Rectal smooth muscle tissue (tissue), 1 donor: ENCODE data around the gene GJD3.

Experiments
- H3K27ac ChIP-seq: one replicate; pipeline ENCODE4 v1.7.0; 2013; ENCODE audit warnings: low read depth, low read length, inconsistent platforms
- H3K27me3 ChIP-seq: one replicate; pipeline ENCODE4 v1.7.0; 2013; ENCODE audit warnings: low read length; ENCODE audit not compliant: control insufficient read depth, insufficient read depth
- H3K36me3 ChIP-seq: one replicate; pipeline ENCODE4 v1.7.0; 2013; ENCODE audit warnings: low read length; ENCODE audit not compliant: control insufficient read depth, insufficient read depth
- H3K4me1 ChIP-seq: one replicate; pipeline ENCODE4 v1.7.0; 2013; ENCODE audit warnings: low read length; ENCODE audit not compliant: control insufficient read depth, insufficient read depth
- H3K4me3 ChIP-seq: one replicate; pipeline ENCODE4 v1.7.0; 2013; ENCODE audit warnings: low read length
- H3K9ac ChIP-seq: one replicate; pipeline ENCODE4 v1.7.0; 2013; ENCODE audit warnings: low read length

The GJD3 gene

DNA sequence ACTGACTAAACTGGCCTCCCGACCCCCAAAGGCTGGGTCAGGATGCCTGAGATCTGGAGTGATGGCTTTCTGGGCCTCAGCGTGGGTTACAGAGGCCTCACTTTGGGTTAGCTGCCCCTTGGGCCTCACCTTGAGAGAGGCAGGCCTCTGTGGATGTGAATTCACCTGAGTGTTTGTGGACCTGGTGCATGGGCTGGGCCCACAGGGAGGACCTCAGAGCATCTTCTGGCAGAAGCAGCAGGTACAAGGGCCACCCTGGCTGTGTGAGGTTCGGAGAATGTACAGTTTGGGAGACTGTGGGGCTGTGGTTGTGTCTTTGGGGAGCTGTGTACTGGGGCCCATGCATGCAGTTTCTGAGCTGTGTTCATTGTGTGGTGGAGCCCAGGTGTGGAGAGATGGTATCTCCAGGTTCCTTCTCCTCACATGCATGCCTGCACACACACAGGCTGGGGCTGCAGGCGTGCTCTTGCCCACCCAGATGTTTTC lies 37.2 kb downstream of the GJD3 start:
- H3K4me1 ChIP-seq, result peaks cover 47% of the 10 kb centered on the region
- no peak overlapping the region for H3K9ac ChIP-seq
- no peak overlapping the region for H3K4me3 ChIP-seq
- H3K36me3 ChIP-seq, result no peaks in the 10 kb centered on the region
- no peak overlapping the region for H3K27ac ChIP-seq
- H3K27me3 ChIP-seq, result no peaks in the 10 kb centered on the region

DNA sequence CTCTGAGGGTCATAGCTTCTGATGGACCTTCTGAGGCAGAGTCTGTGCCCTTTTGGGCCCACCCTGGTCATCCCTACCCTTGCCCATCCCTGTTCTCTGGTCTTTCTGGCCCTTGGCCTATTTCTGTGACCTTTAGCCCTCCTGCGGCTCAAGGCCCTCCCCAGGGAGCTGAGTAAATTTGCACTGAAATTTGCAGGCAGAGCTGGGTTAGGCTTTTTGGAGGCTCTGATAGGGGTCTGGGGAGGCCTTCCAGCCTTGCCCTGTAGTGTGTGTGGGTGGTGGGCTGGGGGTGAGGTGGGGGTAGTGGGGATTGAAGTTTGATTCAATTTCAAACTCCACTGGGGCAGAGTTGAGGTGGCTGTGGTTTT lies 37.7 kb downstream of the GJD3 start:
- peaks cover 47% of the 10 kb centered on the region for H3K4me1 ChIP-seq
- H3K4me3 ChIP-seq, result peak overlapping the region; percentile 9
- H3K36me3 ChIP-seq, result no peaks in the 10 kb centered on the region
- no peak overlapping the region for H3K27ac ChIP-seq
- H3K9ac ChIP-seq, result no peak overlapping the region
- H3K27me3 ChIP-seq, result no peaks in the 10 kb centered on the region

DNA sequence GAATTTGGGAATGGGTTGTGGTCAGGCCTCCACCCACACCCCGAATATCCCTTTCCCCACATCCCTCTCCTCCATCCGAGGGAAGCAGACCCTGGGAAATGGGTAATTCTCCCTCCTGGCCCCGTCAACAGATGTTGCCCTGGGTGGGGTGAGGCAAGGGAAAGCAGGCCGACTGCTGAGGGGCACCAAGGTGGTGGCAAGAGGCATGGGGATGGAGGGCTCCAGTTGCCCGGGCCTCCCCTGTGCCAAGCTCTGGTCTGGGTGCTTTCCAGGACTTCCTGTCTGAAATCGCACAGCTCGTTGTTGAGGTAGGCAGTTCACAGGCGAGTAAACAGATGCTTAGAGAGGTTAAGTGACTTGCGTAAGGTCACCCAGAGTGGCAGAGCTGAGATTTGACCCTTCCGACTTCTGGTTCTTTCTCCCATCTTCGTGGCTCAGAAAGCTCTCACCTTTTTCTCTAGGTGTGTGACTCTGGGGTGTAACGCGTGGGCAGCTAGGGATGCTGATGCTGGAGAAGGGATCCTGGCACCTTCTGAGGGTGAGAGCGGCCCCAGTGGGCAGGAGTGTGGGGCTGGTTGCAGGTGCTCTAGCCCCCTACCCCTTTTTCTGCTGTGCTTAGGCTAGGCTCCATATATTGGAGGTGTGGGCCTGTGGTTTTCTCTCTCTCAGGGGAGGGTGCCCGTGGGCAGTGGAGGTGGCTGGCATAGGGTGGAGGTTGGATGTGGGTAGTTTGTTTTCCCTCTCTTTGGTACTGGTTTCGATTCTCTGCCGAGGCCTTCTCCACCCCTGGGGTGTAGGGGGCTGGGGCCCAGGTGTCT lies 38.3 kb downstream of the GJD3 start:
- Histone ChIP-seq H3K4me3 (peak overlapping the region; percentile 9), H3K9ac (no peak overlapping the region), H3K36me3 (no peaks in the 10 kb centered on the region), H3K27me3 (no peaks in the 10 kb centered on the region), H3K4me1 (peaks cover 47% of the 10 kb centered on the region), H3K27ac (no peak overlapping the region)

- Histone ChIP-seq H3K4me3 (no peak overlapping the region), H3K4me1 (peaks cover 46% of the 10 kb centered on the region), H3K36me3 (no peaks in the 10 kb centered on the region), H3K27me3 (no peaks in the 10 kb centered on the region), H3K27ac (no peak overlapping the region), H3K9ac (no peak overlapping the region)
Observed at GRCh38 chr17:40325156-40326013, 39.2 kb downstream of the GJD3 start.

- Histone ChIP-seq H3K27ac (peak overlapping the region; percentile 83), H3K27me3 (no peaks in the 10 kb centered on the region), H3K9ac (peak overlapping the region; percentile 45), H3K4me1 (peaks cover 47% of the 10 kb centered on the region), H3K4me3 (peak overlapping the region; percentile 50), H3K36me3 (no peaks in the 10 kb centered on the region)
Observed at GRCh38 chr17:40323391-40324381, 40.9 kb downstream of the GJD3 start.

DNA sequence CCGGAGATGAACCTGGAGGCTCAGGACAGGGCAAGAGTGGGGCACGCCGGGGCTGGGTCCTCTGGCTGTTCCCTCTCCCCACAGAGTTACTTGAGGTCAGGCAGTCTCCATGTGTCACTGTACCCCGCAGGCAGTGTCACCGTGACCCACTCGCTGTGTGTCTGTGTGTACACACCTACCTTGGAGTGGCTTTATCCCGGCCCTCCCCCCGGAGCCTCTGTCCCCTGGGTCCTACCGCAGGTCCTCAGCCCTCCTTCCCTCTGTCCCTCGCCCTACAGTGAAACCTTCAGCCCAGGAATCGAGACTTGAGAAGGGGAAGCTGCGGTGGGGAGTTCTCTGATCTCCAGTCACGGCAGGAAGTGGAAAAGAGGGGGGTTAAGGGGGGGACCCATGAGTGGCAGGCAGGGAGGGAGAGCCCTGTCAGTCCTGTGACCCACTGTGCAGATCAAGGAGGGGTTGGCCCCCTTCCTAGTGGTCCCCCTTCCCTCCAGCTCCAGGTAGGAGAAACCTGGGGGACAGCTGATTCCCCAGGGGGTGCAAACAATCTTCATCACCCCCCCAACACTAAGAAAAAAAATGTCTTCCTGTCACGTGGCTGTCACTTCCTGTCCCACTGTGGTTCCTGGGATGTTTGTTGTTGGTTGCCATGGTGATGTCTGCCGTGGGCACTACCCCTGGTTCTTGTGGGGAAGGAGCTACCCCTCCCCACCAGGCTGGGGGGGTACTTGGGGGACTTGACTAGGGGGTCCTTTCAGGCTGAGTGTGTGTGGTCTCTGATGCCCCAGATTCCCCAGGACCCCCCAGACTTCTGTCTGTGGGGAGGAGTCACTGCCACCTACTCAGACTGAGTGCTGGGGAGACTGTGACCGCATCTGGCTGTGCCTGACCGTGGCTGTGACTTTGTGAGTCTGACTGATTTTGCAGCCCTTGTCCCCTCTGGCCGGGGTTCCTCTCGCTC lies 41.9 kb downstream of the GJD3 start:
- peak overlapping the region; percentile 72 for H3K4me3 ChIP-seq
- peak overlapping the region; percentile 83 for H3K27ac ChIP-seq
- no peaks in the 10 kb centered on the region for H3K27me3 ChIP-seq
- peaks cover 45% of the 10 kb centered on the region for H3K4me1 ChIP-seq
- H3K36me3 ChIP-seq, result no peaks in the 10 kb centered on the region
- H3K9ac ChIP-seq, result peak overlapping the region; percentile 42

DNA sequence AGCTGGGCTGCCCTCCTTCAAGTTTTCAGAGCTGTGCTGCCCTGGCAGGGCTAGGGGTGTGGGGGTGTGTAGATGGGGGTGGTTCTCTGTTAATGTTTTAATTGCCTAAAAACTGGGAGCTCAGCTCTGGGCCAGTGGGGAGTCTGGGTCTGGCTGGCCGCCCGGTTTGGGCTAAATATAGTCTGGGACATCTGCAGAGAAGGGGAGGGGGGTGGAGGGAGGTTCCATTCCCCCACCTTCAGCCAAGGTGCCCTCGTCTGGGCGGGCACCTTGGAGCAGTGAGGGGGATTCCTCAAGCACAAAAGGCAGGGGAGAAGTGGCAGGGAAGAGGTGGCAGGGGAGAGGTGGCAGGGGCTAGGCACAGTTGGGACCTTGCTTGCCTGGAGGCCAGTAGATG lies 42.6 kb downstream of the GJD3 start:
- Histone ChIP-seq H3K9ac (peak overlapping the region; percentile 42), H3K27me3 (no peaks in the 10 kb centered on the region), H3K4me1 (peaks cover 52% of the 10 kb centered on the region), H3K36me3 (no peaks in the 10 kb centered on the region), H3K27ac (peak overlapping the region; percentile 83), H3K4me3 (peak overlapping the region; percentile 72)

DNA sequence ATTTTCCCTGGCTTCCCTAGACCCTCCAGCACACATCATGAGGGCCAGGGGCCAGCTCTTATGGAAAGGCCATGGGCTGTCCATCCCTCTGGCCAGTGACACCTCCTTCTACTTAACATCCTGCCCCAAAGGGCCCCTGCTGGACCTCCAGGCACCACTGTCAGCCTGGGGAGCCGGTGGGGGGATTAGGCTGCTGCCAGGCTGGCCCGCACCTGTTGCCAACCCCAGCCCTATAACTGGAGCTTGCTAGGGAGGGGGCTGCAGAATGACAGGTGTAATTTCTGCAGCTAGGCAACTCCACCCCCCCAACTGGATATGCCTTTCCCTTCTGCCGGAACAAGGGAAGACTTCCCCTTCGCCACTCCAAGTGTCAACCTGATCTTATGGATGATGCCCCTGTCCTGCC lies 43.0 kb downstream of the GJD3 start:
- Histone ChIP-seq H3K4me3 (peak overlapping the region; percentile 72), H3K27me3 (no peaks in the 10 kb centered on the region), H3K27ac (peak overlapping the region; percentile 74), H3K36me3 (no peaks in the 10 kb centered on the region), H3K4me1 (peaks cover 54% of the 10 kb centered on the region), H3K9ac (no peak overlapping the region)

- peak overlapping the region; percentile 74 for H3K27ac ChIP-seq
- H3K9ac ChIP-seq, result peak overlapping the region; percentile 8
- peak overlapping the region; percentile 72 for H3K4me3 ChIP-seq
- no peaks in the 10 kb centered on the region for H3K36me3 ChIP-seq
- no peaks in the 10 kb centered on the region for H3K27me3 ChIP-seq
- peaks cover 60% of the 10 kb centered on the region for H3K4me1 ChIP-seq
Observed at GRCh38 chr17:40320756-40321523, 43.6 kb downstream of the GJD3 start.

- Histone ChIP-seq H3K27me3 (no peaks in the 10 kb centered on the region), H3K27ac (peak overlapping the region; percentile 74), H3K4me1 (peaks cover 66% of the 10 kb centered on the region), H3K4me3 (peak overlapping the region; percentile 89), H3K9ac (no peak overlapping the region), H3K36me3 (no peaks in the 10 kb centered on the region)
Observed at GRCh38 chr17:40319651-40320540, 44.6 kb downstream of the GJD3 start.
